RCC 7860 (cell line): ENCODE measurements around the gene PGBD5.
"Not testable (repeated sequence)": the region's sequence is repeated elsewhere in the genome, so short reads cannot be mapped to it uniquely, and the experiment has no call there.

Experiments
- DNase-seq: peaks from one replicate; pipeline ENCODE4 v3.0.0-alpha.2; 2015; ENCODE audit warnings: low spot score
- FAIRE-seq: peaks from 2 replicates; lab custom pipeline; 2012; peaks lifted over from hg19 to GRCh38; lab: Jason Lieb, UNC

PGBD5 gene

DNA sequence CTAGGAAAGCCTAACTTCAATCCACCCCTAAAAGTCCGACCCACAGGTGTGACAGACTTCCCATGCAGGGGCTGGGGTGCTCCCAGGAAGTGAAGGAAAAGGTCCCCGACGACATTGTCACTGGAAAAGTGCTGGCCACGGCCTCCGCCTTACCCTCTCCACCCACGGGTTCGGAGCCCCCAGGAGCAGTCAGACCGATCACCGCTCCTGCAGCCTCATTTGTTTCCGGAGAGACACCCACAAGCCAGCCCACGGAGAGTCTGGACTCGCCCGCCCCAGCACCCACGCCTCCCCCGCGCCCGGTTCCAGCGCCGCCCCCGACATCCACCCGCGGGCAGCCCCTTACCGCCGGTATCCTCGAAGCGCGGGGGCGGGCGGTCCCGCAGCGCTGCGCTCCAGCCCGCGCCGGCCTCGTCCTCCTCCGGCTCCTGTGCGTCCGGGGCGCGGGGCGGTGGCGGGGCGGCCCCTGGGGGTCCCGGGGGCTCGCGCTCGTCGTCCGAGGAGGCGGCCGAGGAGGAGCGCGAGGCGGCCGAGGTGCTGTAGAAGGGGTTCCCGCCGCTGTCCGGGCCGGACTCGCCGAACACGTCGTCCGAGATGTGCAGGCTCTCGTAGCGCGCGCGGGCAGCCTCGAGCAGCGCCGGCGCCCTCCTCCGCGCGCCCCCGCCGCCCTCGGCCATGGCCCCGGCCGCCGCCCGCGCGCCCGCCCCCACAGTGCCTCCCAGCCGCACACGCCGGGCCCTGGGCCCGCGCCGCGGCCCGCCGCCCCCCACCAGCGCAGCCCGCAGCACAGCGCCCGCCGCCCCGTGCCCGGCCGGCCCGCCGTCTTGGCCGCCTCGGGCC is 660 bp downstream of the PGBD5 start:
- DNase-seq, result no peak

DNA sequence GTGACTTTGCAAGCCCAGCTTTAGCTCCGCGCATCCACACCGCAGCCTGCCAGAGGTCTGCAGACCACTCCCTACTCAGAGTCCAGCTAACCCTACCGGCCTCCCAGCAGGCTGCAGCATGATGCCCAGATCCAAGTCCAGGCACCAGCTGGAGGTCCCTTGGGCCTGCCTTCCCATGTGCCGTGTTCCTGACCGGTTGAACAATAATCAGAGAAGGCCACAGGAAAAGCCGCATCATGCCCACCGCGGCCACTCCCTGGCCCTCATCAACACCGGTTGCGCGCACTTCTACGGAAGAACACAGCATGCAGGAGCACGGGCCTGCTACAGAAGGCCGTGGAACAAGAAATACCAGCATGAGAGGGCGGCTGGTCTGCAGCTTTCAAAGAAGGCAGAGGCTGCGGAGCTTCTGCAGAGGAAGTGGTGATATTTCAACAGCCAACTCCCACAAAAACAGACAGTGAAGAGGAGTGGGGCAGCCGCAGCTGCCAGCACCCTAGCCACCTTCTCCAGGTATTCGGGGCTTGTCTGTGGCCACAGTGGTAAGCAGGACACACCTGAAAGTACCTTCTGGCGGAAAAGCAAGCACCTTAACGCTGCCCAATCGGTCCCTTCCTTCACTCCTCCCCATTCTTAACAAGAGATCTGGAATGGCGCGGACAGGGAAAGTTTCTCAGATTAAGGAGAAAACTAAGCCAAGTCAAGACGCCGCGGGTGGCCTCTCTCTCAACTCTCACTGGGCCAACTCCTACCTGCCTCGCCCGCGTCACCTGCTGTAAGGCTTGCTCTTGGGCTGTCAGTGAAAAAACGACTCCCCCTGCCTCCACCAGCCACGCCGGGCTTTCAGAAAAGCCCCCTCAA is 1.5 kb downstream of the PGBD5 start:
- DNase-seq (no peak), FAIRE-seq (no peak)

More for the DNA sequence above, 660 bp downstream of the PGBD5 start:
- FAIRE-seq, result no peak

DNA sequence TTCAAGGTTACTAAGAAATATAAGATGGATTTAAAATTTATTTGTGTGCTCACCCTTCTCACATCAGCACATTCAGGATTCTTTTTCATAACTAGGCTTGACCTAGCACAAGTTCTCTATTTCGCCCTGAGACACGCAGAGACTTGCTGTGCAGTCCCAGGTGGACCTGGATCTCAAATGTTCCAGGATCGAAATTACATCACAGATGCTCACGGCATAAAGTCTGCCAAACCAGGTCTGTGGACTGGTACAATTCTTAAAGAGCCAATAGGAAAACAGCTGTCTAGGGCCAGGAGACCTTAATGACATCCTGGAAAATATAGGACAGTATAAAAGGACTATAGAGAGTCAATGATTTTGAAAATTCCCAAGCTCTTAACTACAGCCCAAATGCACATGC is 2.2 kb downstream of the PGBD5 start:
- DNase-seq (no peak), FAIRE-seq (no peak)

DNA sequence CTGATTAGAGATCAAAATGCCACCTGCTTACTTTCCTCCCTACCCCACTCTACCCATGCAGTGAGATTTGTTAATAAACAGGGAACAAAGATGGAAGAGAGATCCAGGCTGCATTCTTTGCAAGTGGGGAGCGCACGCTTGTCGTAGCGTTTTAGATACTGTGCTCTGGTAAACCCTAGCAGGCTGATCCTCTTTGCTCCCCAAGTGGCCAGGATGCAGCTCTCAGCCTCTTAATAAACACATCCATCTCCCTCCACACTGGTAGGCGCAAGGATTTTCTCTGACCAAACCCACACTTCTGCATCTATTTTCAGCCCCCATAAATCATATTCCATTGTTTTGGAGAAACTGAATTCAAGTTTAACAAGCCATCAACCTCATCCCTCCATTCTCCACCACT is 2.9 kb downstream of the PGBD5 start:
- DNase-seq, result no peak
- FAIRE-seq, result no peak

DNA sequence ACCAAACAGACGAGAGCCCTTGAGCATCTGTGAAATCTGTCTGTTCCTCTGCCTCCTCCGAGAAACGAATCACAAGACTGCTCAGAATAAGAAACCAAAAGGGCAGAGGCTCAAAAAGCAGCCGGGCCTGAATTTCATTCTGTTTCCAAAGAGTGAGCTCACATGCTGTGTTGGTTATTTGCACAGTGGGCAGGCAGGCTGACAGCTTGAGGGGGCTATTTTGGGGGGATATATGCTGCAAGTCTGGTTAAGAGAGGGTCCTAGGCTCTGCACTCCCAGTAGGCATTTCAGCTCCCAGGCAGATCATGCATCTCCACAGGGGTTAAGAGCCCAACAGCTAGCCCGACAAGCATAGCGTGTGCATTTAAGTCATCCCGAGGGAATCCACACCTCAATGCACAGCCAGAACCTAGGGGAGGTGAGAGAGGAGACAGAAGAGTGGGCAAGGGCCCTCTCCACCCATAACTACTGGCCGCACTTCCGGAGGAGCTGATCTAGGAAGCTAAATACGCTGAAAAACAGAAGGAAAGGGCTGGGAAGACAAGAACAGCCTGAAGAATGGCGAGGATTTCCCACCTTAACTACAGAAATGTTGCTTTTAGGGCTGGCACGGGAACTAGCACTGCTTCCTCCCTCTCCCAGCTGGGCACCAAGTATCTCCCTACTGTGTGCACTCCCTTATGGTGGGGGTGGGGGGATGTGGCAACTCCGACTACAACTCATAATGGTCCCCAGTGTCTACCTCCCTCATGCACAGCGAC is 3.7 kb downstream of the PGBD5 start:
- FAIRE-seq, result no peak
- no peak for DNase-seq

DNA sequence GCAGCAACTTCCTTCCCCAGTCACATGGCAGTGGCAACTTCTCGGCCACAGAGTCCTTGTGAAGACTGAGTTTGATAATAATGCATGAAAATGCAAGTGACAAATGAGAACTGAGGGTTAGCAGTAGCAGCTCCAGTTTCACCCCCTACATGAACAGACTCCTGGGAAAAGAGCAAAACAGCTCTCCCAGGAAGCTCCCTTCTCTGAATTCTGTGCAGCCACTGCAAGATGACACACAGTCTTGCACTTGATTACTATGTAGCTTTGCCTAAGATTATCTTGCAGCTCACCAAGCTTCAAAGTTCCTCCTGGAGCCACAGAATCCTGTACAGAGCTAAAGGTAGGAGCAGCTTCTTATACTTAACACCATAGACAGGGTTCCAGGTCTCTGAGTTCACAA is 4.7 kb downstream of the PGBD5 start:
- DNase-seq, result no peak
- FAIRE-seq, result no peak

DNA sequence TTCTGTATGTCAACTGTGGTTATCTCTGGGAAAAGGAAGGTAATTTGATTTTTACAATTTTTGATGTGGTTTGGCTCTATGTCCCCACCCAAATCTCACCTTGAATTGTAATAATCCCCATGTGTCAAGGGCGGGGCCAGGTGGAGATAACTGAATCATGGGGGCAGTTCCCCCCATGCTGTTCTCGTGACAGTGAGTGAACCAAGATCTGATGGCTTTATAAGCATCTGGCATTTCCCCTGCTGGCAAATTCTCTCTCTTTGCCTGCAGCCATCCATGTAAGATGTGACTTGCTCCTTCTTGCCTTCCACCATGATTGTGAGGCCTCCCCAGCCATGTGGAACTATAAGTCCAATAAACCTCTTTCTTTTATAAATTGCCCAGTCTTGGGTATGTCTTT is 5.8 kb downstream of the PGBD5 start:
- not testable (repeated sequence) for DNase-seq, FAIRE-seq

DNA sequence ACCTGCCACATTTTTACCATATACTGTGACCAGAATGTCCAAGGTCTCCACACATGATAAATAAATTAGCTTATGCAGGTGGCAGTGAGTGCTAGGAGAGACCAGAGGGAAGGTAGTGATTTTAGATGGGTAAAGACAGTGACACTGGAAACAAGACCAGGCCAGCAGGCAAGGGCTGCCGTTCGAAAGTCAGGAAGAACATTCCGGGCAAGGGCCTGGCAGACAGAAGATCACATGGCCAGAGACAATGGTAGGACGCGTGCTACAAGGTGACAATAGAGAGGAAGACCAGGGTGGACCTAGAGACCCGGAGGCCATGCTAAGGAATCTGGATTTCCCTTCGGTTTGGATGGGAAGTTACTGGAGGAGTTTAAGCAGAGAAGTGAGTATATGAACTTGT is 9.7 kb downstream of the PGBD5 start:
- no peak for DNase-seq
- no peak for FAIRE-seq

DNA sequence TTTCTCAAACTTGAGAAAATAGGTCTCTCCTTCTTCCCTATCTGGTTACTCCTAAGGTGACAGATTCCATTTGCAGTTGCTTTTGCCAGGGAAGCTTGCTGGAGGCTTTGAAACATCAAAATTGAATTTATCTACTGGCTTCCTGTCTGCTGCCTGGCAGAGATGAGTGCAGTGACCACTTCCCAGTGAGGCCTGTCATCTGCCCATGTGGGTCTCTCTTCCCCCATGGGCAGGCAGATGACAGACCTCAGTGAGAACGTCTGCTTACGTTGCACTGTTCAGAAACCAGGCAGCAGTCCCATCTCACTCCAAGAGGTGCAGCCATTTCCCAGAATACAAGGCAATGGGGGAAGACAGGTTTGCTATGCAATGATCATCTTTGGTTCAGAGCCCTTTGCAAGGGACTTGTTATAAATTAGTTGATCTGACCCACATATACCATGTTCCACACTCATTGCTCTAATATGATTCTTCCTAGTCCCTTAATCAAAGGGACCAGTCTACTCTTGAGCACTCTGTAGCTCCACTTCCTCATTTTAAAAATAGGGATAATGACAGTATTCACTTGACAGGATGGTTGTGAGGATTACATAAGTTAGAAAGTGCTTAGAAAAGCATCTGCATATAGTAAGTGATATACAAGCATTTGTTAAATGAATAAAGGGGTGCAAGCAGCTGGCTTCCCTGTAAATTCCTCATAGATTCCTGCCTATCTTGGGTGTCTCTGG is 10.6 kb downstream of the PGBD5 start:
- FAIRE-seq, result no peak
- DNase-seq, result no peak

DNA sequence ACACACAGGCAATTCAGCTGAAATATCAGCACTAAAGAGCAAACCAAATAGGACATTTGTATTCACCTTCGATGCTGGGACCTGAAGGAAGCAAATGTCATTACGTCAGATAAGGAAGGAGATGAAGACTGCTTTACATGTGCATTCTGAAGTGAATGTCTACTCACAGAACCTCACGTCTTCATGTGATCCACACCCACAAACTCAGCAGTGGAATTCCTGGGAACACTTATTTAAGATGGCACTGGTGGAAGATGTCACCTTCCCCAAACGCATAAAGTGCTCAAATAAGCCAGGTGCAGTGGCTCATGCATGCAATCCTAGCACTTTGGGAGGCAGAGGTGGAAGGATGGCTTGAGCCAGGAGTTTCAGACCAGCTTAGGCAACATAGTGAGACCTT is 11.4 kb downstream of the PGBD5 start:
- DNase-seq, result no peak
- FAIRE-seq, result no peak

DNA sequence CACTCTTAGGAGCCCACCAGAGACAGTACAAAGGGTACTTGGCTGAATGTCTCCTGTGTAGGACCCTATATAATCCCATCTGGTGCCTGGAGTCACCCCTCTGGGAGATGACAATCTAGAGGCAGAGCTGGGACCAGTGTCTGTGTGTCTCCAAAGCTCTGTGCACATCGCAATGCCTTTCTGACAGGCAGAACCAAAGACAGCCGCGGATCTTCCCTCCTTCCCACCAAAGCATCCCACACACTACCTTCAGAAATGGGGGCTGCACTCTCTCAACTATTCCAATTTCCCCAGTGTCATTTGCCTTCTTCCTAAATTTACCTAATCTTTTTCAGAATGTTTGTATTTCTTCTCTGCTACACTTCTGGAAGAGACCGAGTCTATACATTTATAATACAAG is 12.0 kb downstream of the PGBD5 start:
- FAIRE-seq (no peak), DNase-seq (no peak)

DNA sequence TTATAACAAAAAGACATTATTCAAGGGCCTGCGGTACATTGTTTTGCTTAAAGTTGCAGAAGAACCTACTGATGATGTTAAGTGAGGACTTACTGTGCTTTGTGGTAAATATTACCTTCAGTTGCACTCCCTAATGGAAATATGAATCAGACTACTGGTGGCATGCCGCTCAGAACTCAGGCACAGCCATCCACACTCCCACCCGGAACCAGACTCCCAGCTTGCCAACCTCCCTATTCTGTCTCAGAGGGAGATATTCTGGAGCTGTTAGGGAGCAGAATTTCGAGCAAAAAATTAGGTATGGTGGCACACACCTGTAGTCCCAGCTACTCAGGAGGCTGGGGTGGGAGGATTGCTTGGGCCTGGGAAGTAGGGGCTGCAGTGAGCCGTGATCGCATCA is 13.1 kb downstream of the PGBD5 start:
- no peak for FAIRE-seq

DNA sequence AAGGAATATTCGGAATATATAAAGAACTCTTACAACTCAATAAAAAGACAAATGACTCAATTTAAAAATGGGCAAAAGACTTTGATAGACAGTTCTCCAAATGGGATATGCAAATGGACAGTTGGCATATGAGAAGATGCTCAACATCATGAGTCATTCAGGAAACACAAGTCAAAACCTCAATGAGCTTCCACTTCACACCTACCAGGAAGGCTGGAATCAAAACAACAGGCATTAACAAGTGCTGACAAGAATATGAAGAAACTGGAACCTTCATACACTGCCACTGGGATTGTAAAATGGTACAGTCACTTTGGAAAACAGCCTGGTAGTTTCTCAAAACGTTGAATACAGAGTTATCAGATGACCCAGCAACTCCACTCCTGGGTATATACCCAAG is 17.2 kb downstream of the PGBD5 start:
- FAIRE-seq (no peak), DNase-seq (no peak)

More for the DNA sequence above, 13.1 kb downstream of the PGBD5 start:
- no peak for DNase-seq

DNA sequence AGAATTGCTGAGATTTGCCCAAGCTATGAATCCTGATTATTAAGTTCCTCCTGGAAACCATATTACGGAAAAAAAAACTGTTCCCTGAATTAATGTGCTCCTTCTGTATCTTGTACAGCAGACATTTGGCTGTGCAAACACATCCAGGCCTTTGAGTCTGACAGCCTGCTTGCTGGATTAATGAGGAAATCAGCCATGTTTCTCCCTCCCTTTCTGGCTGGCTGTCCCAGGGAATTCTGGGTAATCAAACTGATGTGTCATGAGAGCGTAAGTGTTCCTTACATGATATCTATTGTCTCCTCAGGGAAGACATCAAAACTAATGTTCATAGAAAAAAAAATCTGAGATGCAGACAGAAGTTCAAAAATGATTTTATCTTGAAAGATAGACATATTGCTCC is 18.8 kb downstream of the PGBD5 start:
- FAIRE-seq (no peak), DNase-seq (no peak)

DNA sequence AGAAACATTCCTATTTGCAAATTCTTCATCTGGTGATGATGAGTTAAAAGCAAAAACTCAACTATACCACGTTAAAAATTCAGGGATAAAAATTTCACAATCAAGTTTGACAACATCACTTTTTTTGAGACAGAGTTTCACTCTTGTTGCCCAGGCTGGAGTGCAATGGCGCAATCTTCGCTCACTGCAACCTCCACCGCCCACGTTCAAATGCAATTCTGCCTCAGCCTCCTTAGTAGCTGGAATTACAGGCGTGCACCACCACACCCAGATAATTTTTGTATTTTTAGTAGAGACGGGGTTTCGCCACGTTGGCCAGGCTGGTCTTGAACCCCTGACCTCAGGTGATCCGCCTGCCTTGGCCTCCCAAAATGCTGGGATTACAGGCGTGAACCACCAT is 19.4 kb downstream of the PGBD5 start:
- not testable (repeated sequence) for FAIRE-seq, DNase-seq

DNA sequence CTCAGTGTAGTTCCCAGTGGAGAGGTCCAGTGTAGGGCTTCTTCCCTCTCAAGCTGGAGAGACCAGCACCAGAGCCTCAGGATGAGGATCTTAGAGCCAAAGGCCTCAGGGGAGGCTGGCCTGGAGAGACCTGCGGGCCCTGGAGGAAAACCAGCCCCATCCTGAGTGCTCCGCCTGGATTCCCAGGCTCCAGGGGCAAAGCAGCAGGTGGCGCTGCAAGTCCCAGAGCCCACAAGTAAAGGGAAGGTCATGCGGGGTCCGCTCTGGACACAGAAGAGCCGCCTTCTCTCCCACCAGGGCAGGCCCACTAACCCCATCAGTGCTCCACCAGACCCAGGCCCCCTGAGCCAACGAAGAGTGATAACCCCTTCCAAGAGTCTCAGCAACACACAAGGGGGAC is 22.7 kb downstream of the PGBD5 start:
- DNase-seq (no peak), FAIRE-seq (no peak)

DNA sequence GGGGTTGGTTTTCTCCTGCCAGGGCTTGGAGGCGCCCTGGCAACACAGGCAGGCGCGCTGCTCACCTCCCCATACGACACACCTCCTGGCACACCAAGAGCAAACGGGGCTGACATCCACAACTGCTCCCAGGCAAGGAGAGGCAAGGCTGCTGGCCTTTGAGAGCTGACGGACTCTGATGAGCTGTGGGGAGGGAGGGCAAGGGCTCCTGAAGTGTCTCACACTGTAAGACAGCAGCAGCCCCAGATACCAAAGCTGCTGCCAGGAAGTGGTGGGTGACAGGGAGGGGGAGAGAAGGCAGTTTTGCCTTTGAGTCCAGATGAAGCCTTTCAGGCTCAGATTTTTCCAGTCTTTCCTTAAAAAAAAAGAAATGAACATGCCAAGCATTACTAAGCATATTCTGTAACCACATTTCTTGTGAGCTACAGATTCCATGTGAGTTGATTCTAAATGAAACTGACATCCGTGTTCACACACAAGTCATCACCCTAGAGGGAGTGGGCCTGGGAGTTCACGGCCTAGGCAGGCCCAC is 24.3 kb downstream of the PGBD5 start:
- FAIRE-seq, result no peak

DNA sequence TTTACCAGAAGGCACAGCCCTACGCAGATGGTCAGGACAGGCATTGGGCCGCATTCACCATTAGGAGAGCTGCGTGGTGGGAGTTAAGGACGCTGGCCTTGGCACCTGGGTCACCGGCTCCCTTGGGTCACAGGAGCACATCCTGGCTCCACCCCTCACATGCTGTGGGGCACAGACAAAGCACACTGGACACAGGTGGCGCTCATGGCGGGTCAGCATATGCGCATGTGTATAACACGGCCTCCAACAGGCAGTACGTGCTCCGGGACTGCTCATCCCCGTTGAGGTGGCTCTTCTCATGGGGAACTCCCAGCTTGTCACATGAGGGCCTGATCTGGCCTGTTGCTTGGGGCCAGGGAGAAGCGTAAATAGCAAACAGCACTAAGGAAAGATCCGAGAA is 25.0 kb downstream of the PGBD5 start:
- DNase-seq (no peak), FAIRE-seq (no peak)

More for the DNA sequence above, 24.3 kb downstream of the PGBD5 start:
- DNase-seq, result no peak

DNA sequence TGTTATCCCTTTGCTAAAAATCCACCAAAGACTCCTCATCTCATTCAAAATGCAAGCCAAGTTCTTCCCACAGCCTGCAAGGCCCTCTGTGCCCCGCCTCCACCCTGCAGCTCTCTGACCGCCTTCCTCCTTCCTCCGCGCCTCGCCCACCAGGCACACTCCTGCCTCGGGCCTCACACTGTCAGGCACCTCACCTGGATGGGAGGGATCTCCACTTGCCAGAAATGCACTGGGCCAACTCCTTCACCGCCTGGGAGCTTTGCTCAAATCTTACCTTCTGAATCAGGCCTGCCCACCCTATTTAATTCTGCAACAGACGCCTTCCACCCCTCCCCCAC is 26.2 kb downstream of the PGBD5 start:
- no peak for DNase-seq
- FAIRE-seq, result no peak

DNA sequence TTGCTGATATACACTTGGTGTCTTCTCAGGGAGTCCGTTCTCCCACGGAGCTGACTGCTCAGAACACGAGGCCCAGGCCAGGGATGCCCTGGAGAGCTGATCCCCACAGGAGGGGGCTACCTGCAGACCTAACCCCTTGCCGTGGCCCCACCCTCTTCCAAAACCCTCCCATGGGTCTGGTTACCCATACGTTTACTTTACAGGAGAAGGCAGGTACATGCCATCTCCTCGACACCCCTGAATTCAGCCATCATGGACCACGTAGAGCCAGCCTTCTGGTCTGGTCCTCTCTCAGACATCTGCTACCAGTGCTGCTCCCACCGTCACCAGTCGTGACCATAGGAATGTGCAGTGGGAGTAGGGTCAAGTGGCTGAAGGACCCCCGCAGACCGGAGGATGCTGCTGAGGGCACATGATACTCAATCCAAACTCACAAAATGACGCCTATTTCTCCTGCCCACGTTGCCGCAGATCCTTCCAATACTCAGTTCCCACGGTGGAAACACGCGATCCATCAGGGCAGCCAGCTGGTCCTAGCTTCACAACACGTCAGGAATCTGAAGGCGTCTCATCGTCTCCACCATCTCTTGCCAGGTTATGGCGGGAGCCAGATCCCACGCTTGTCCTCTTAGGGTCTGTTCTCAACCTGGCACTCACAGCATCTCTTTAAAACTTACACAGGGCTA is 26.7 kb downstream of the PGBD5 start:
- FAIRE-seq, result no peak
- no peak for DNase-seq
